Thoracic aorta (tissue), 2 donors: ENCODE data around the gene CIB2. TPM values are rescaled to one million over a fixed set of nuclear protein-coding genes. Genes with fewer than 3 reads are reported as not detected.

Experiments
- ATAC-seq: fragments of 150-250 bp; one replicate; pipeline ENCODE4 v1.8.0; 2017; ENCODE audit warnings: low read depth; ENCODE audit not compliant: insufficient number of reproducible peaks, low FRiP score
- DNase-seq: peaks from one replicate; pipeline ENCODE4 v3.0.0-alpha.2; 2020; ENCODE audit warnings: low spot score
- H3K27ac ChIP-seq, 2 donors: fragments of 200-600 bp; sonication (generic); 1 replicate in 1 of 2; 2 replicates in 1 of 2; pipeline ENCODE4 v1.5.1; 2016; ENCODE audit warnings: mild to moderate bottlenecking in 2 of 2, moderate library complexity in 2 of 2
- H3K27me3 ChIP-seq: fragments of 200-600 bp; sonication (generic); replicated peaks from 2 replicates; pipeline ENCODE4 v1.6.0; 2016; ENCODE audit warnings: mild to moderate bottlenecking; ENCODE audit not compliant: insufficient read depth
- H3K36me3 ChIP-seq: fragments of 200-600 bp; sonication (generic); one replicate; pipeline ENCODE4 v1.5.1; 2016
- H3K4me1 ChIP-seq, 2 donors: fragments of 200-600 bp; sonication (generic); 1 replicate in 1 of 2; 2 replicates in 1 of 2; pipeline versions ENCODE4 v1.5.1 to v1.6.0; 2016; ENCODE audit warnings: low read depth in 2 of 2, mild to moderate bottlenecking in 1 of 2; ENCODE audit not compliant: control insufficient read depth in 1 of 2
- H3K4me3 ChIP-seq: fragments of 200-600 bp; sonication (generic); 2 replicates; pipeline ENCODE4 v1.5.1; 2016; ENCODE audit warnings: mild to moderate bottlenecking
- H3K9me3 ChIP-seq: fragments of 200-600 bp; sonication (generic); 2 replicates; pipeline ENCODE4 v1.5.1; 2016
- total RNA-seq, 2 donors: library from RNA; depleted of rRNA; stranded (reverse); fragments of >200 nt; gene quantifications; one replicate each; pipeline versions ENCODE4 v1.1.0 to v1.2.3, GENCODE V29; 2016
- TF ChIP-seq, protein P1 (sequence below): fragments of 200-600 bp; sonication (generic); IDR thresholded peaks from one replicate; pipeline ENCODE4 v1.5.1; 2019; ENCODE audit warnings: antibody characterized with exemption

CIB2 gene
- total RNA-seq, 2 donors from 2014 or later = 1.2 to 7.9 TPM

DNA sequence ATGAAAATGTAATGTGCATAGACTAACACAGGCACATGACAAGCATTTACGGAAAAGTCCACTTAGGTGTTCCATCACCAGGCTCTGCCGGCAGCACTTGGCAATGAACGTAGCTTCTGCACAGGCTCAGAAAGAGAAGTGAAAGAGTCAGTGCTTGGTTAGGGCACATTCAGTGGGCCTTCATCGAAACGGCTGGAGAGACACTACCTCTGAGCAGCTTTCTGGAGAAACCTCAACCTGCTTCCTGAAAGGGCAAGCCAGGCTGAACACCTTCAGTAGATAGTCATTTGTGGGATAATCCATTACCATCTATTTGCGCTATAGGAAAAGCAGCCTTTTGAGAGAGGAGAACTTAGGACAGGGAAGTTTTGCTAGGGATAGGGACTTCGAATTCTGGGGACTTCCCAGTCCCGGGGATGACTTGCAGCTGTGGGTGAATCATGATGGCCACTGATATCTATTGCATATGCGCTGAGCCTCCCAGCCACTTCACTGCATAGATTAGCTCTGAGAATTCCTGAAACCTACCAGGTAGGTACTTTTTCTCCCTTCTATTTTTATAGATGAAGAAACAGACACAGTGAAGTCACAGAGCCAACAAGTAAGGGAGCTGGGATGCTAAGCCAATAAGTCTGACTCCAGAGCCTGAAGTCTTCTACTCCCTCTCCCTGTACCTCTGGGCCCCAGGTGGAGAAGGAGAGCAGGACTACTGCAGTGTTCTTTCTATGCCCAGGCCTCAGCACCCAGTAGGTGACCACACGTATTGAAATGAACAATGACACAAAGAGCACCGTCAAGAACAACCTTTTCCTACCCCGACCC lies 43.1 kb downstream of the CIB2 start:
- TF ChIP-seq, protein P1, sequence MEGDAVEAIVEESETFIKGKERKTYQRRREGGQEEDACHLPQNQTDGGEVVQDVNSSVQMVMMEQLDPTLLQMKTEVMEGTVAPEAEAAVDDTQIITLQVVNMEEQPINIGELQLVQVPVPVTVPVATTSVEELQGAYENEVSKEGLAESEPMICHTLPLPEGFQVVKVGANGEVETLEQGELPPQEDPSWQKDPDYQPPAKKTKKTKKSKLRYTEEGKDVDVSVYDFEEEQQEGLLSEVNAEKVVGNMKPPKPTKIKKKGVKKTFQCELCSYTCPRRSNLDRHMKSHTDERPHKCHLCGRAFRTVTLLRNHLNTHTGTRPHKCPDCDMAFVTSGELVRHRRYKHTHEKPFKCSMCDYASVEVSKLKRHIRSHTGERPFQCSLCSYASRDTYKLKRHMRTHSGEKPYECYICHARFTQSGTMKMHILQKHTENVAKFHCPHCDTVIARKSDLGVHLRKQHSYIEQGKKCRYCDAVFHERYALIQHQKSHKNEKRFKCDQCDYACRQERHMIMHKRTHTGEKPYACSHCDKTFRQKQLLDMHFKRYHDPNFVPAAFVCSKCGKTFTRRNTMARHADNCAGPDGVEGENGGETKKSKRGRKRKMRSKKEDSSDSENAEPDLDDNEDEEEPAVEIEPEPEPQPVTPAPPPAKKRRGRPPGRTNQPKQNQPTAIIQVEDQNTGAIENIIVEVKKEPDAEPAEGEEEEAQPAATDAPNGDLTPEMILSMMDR = no peak
- Histone ChIP-seq H3K36me3 (no peaks in the 10 kb centered on the region), H3K4me3 (no peak overlapping the region), H3K27ac (no peak overlapping the region), H3K4me1 (peaks cover 0 to 4% of the 10 kb centered on the region in 2 donors), H3K27me3 (no peaks in the 10 kb centered on the region), H3K9me3 (no peaks in the 10 kb centered on the region)
- ATAC-seq = no peak
- DNase-seq = no peak

- Histone ChIP-seq H3K9me3 (no peaks in the 10 kb centered on the region), H3K27me3 (no peaks in the 10 kb centered on the region), H3K4me1 (no peaks in the 10 kb centered on the region), H3K36me3 (no peaks in the 10 kb centered on the region), H3K27ac (no peak overlapping the region), H3K4me3 (no peak overlapping the region)
- no peak for DNase-seq
- ATAC-seq = no peak
- TF ChIP-seq, protein P1 = no peak
Observed at GRCh38 chr15:78085928-78086327, 45.3 kb downstream of the CIB2 start.

GRCh38 chr15:78084449-78084750 lies 46.8 kb downstream of the CIB2 start:
- Histone ChIP-seq H3K36me3 (no peaks in the 10 kb centered on the region), H3K27me3 (no peaks in the 10 kb centered on the region), H3K4me1 (no peaks in the 10 kb centered on the region), H3K4me3 (no peak overlapping the region), H3K9me3 (no peaks in the 10 kb centered on the region), H3K27ac (no peak overlapping the region)
- DNase-seq (no peak), ATAC-seq (no peak)
- TF ChIP-seq, protein P1 = no peak

- DNase-seq (no peak), ATAC-seq (no peak)
- H3K4me3 ChIP-seq = no peak overlapping the region
- H3K27ac ChIP-seq = no peak overlapping the region
- no peaks in the 10 kb centered on the region for H3K27me3 ChIP-seq
- H3K9me3 ChIP-seq = no peaks in the 10 kb centered on the region
- TF ChIP-seq, protein P1 = no peak
- H3K4me1 ChIP-seq = no peaks in the 10 kb centered on the region
- no peaks in the 10 kb centered on the region for H3K36me3 ChIP-seq
Observed at GRCh38 chr15:78083687-78084448, 47.4 kb downstream of the CIB2 start.

DNA sequence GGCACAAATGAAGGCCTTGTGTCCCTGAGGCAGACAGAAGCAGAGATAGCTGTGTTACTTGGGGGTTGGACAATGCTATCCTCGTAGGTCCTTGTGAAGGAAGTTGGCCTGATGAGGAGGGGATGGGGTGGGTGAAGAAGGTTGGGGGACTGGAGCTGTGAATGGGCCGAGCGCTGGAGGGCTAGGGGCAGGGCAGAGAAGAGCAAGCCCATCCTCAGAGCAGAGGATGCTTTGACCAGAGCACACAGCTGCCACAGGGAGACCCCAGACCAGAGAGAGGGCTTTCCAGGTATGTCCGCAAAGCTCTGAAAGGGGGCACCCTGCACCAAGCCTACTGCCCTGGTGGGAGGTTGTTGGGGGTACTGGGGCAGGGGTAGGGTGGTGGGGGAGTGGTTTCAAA lies 48.1 kb downstream of the CIB2 start:
- ATAC-seq (no peak), DNase-seq (no peak)
- H3K9me3 ChIP-seq = no peaks in the 10 kb centered on the region
- peaks cover 0 to 2% of the 10 kb centered on the region in 2 donors for H3K4me1 ChIP-seq
- H3K36me3 ChIP-seq = no peaks in the 10 kb centered on the region
- no peak overlapping the region for H3K4me3 ChIP-seq
- H3K27me3 ChIP-seq = no peaks in the 10 kb centered on the region
- no peak overlapping the region for H3K27ac ChIP-seq
- TF ChIP-seq, protein P1 = no peak
